ENCODE data around the gene TMEM245. TPM values are rescaled to one million over a fixed set of nuclear protein-coding genes. Genes with fewer than 3 reads are reported as not detected.

Gene TMEM245
- total RNA-seq, 4 donors from 2014 or later, result 14.0 to 78.8 (median 68.3) TPM

DNA sequence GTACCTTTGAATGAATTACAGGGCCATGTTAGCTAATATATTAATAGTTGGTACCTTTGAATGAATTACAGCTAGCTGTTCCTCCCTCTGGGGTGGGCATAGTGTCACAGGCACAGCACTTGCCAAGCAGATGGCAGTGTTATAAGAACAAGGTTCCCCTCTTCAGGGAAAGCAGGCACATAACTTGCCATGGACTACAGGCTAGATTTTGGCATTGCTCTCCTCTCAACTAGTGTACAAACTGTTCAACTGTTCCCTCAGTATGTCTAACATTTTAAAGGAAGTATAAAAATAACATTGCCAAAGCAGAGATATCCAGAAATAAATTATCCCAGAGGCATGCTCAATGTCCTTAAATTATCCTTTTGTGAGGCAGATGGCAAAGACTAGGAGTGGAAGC lies 151.8 kb downstream of the TMEM245 start:
- Histone ChIP-seq H3K4me1 (no peaks in the 10 kb centered on the region), H3K9me3 (no peaks in the 10 kb centered on the region), H3K27ac (no peak overlapping the region), H3K4me3 (no peak overlapping the region), H3K36me3 (no peaks in the 10 kb centered on the region), H3K27me3 (no peaks in the 10 kb centered on the region)
- no peak for DNase-seq
- TF ChIP-seq POLR2A (IDR thresholded peaks at IDR 0.05), result no peak
- TF ChIP-seq, protein P1, sequence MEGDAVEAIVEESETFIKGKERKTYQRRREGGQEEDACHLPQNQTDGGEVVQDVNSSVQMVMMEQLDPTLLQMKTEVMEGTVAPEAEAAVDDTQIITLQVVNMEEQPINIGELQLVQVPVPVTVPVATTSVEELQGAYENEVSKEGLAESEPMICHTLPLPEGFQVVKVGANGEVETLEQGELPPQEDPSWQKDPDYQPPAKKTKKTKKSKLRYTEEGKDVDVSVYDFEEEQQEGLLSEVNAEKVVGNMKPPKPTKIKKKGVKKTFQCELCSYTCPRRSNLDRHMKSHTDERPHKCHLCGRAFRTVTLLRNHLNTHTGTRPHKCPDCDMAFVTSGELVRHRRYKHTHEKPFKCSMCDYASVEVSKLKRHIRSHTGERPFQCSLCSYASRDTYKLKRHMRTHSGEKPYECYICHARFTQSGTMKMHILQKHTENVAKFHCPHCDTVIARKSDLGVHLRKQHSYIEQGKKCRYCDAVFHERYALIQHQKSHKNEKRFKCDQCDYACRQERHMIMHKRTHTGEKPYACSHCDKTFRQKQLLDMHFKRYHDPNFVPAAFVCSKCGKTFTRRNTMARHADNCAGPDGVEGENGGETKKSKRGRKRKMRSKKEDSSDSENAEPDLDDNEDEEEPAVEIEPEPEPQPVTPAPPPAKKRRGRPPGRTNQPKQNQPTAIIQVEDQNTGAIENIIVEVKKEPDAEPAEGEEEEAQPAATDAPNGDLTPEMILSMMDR (IDR thresholded peaks at IDR 0.05), result no peak

Small RNA genes within 50 kb of the gene (small RNA-seq; reads per million reads assigned to genes)
- gene MIR32 (0.18 to 0.76 reads per million in 2 donors), gene RF00019 (0 reads per million in 2 donors)

Other genes starting within 250 kb of the TMEM245 start
- gene ELP1, start 185.8 kb downstream of the TMEM245 start, total RNA-seq, result 10 to 100 TPM; 19.1 to 26.4 (median 22.9) TPM
- 10 to 100 TPM in 3 of 4 donors, 1 to 10 TPM in 1; 3.3 to 15.6 (median 11.2) TPM for gene ABITRAM, start 185.5 kb downstream of the TMEM245 start, total RNA-seq
- gene CTNNAL1, start 106.4 kb downstream of the TMEM245 start, total RNA-seq, result 10 to 100 TPM in 1 of 4 donors, 1 to 10 TPM in 3; 4.4 to 40.4 (median 6.2) TPM
- 1 to 10 TPM in 2 of 4 donors, under 1 TPM in 2; 0.80 to 3.8 (median 1.9) TPM for gene FRRS1L, start 47.3 kb upstream of the TMEM245 start, total RNA-seq
- gene EPB41L4B, start 201.1 kb upstream of the TMEM245 start, total RNA-seq, result 100 to 1,000 TPM in 1 of 4 donors, 10 to 100 TPM in 3; 20.6 to 135 (median 78.2) TPM